Measurements from ENCODE around the gene ZNF398. TPM values are rescaled to one million over a fixed set of nuclear protein-coding genes. Genes with fewer than 3 reads are reported as not detected.

The ZNF398 gene
- total and polyA plus RNA-seq, 2 of the 13 experiments (the other 11 are each of a cell fraction or from before 2014, with no cell fraction given), result 3.0 to 8.9 TPM

DNA sequence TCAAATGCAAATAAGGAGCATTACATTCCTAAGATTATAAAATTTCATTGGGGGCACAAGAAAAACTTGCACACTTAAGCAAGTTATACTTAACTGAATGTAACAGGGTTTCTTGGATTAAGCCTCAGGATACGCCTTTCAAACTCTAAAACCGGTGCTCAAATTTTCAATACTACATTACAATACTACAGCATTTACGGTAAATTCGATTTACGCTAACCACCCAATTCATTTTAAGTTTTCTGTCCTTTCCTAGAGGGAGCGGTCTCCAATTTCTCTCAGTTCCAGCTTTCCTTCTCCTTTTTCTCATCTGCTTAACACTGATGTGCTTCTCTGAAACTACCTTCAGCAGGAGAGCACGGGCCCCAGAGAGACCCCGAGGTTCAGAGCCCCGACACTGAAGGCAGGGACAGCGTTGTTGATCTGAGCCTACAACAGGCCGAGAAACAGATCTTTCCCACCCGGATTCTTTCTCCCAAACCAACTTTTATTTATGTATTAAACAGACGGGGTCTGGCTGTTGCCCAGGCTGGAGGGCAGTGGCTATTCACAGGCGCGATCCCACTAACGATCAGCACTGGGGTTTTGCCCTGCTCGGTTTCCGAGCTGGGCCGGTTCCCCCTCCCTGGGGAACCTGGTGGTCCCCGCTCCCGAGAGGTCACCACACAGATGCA, 21.9 kb upstream of the ZNF398 start:
- H2AFZ ChIP-seq (ENCODE audit: low read length), result no peak overlapping the region
- peaks cover 0 to 3% of the 10 kb centered on the region in 2 experiments; a peak in 1 of 5 replicates for H3K36me3 ChIP-seq (replicated peaks in 1 of 2; ENCODE audit: control insufficient read depth in 1 of 2, insufficient read depth in 2 of 2, low read length in 2 of 2)
- peak overlapping the region; percentile 86 for H3K27ac ChIP-seq (ENCODE audit: extremely low read length, insufficient read depth, low read length)
- ChIA-PET POLR2A (interaction anchor here (1.1 to 2.8 kb wide), 3 partner anchors 22 to 70 kb away, joined by 4 to 42 read pairs (median 4); partner anchors contain the start of genes ZNF282 and ZNF398), CTCF (ENCODE audit: low intra/inter-chr PET ratio, low total read pairs) (interaction anchor here (0.6 to 3.5 kb wide), 3 partner anchors 22 to 119 kb away, joined by 3 to 26 read pairs (median 15); partner anchors contain the start of genes ZNF398 and ZNF786)
- H3K27me3 ChIP-seq (ENCODE audit: control insufficient read depth in 1 of 2, insufficient read depth in 2 of 2, low read length in 2 of 2), result no peaks in the 10 kb centered on the region; a peak in 2 of 5 replicates
- in situ Hi-C loops (cut with HindIII; ENCODE audit: extremely low pct_ligation_motif_present, low pct_unique_long_range_greater_than_20kb), result no loop called here
- DNase-seq (ENCODE audit: low spot score) (no peak), ATAC-seq (peak; percentile 12), FAIRE-seq (no peak)
- H3K9me3 ChIP-seq (ENCODE audit: low read length), result peaks cover 3% of the 10 kb centered on the region
- peak overlapping the region; percentile 98 for H3K9ac ChIP-seq (ENCODE audit: insufficient read depth, low read depth, low read length)
- peak overlapping the region; percentile 81 to 98 (median 92) for H3K4me3 ChIP-seq (replicated peaks in 1 of 3; ENCODE audit: insufficient read depth in 1 of 3, low read depth in 2 of 3, low read length in 3 of 3)
- intact Hi-C loops (cut with micrococcal nuclease; ENCODE audit: unreplicated experiment), result no loop called here
- H3K4me1 ChIP-seq (ENCODE audit: insufficient read depth, low read length), result peaks cover 24% of the 10 kb centered on the region
- peaks cover 22% of the 10 kb centered on the region for H3K79me2 ChIP-seq (ENCODE audit: insufficient read depth, low read length)
- peak overlapping the region; percentile 88 for H3K4me2 ChIP-seq (ENCODE audit: low read depth, low read length)
- 1% methylated on average over 17 of the region's 21 CpGs for WGBS (ENCODE audit: low lambda C conversion rate)
- TSS peak; percentile 70 for BruUV-seq (replicated peaks)
- no peaks in the 10 kb centered on the region for H4K20me1 ChIP-seq (ENCODE audit: insufficient read depth, low read length)
- TF ChIP-seq, protein P1, sequence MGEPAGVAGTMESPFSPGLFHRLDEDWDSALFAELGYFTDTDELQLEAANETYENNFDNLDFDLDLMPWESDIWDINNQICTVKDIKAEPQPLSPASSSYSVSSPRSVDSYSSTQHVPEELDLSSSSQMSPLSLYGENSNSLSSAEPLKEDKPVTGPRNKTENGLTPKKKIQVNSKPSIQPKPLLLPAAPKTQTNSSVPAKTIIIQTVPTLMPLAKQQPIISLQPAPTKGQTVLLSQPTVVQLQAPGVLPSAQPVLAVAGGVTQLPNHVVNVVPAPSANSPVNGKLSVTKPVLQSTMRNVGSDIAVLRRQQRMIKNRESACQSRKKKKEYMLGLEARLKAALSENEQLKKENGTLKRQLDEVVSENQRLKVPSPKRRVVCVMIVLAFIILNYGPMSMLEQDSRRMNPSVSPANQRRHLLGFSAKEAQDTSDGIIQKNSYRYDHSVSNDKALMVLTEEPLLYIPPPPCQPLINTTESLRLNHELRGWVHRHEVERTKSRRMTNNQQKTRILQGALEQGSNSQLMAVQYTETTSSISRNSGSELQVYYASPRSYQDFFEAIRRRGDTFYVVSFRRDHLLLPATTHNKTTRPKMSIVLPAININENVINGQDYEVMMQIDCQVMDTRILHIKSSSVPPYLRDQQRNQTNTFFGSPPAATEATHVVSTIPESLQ (CRISPR knock-in tag; conservative IDR thresholded peaks at IDR 0.05), result no peak
- TF ChIP-seq ZNF850 (CRISPR knock-in tag; conservative IDR thresholded peaks at IDR 0.05) (0 out of 2 replicates have a peak, but pooled peaks have one; percentile 20), SOX13 (IDR thresholded peaks at IDR 0.05) (no peak), SOX13 (CRISPR knock-in tag; conservative IDR thresholded peaks at IDR 0.05 in 1 of 2, IDR thresholded peaks at IDR 0.05 in 1 of 2) (0 out of 4 replicates have a peak, but pooled peaks of 1 of the 2 experiments have one; percentile 8), NFATC3 (CRISPR knock-in tag; IDR thresholded peaks at IDR 0.05) (0 out of 2 replicates have a peak, but pooled peaks have one; percentile 39), ZNF337 (CRISPR knock-in tag; IDR thresholded peaks at IDR 0.05; ENCODE audit: borderline replicate concordance, low read depth) (0 out of 2 replicates have a peak, but pooled peaks have one; percentile 14), ZSCAN29 (CRISPR knock-in tag; conservative IDR thresholded peaks at IDR 0.05) (peak; percentile 19; the same call in 1 of the 2 replicates), KDM3A (CRISPR knock-in tag; IDR thresholded peaks at IDR 0.05; ENCODE audit: low read depth) (no peak), HDAC6 (IDR thresholded peaks at IDR 0.05; ENCODE audit: low read depth, low read length) (no peak)
- TF ChIP-seq, protein P2, sequence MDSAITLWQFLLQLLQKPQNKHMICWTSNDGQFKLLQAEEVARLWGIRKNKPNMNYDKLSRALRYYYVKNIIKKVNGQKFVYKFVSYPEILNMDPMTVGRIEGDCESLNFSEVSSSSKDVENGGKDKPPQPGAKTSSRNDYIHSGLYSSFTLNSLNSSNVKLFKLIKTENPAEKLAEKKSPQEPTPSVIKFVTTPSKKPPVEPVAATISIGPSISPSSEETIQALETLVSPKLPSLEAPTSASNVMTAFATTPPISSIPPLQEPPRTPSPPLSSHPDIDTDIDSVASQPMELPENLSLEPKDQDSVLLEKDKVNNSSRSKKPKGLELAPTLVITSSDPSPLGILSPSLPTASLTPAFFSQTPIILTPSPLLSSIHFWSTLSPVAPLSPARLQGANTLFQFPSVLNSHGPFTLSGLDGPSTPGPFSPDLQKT (CRISPR knock-in tag; IDR thresholded peaks at IDR 0.05; ENCODE audit: borderline replicate concordance), result no peak
- TF ChIP-seq, protein P3, sequence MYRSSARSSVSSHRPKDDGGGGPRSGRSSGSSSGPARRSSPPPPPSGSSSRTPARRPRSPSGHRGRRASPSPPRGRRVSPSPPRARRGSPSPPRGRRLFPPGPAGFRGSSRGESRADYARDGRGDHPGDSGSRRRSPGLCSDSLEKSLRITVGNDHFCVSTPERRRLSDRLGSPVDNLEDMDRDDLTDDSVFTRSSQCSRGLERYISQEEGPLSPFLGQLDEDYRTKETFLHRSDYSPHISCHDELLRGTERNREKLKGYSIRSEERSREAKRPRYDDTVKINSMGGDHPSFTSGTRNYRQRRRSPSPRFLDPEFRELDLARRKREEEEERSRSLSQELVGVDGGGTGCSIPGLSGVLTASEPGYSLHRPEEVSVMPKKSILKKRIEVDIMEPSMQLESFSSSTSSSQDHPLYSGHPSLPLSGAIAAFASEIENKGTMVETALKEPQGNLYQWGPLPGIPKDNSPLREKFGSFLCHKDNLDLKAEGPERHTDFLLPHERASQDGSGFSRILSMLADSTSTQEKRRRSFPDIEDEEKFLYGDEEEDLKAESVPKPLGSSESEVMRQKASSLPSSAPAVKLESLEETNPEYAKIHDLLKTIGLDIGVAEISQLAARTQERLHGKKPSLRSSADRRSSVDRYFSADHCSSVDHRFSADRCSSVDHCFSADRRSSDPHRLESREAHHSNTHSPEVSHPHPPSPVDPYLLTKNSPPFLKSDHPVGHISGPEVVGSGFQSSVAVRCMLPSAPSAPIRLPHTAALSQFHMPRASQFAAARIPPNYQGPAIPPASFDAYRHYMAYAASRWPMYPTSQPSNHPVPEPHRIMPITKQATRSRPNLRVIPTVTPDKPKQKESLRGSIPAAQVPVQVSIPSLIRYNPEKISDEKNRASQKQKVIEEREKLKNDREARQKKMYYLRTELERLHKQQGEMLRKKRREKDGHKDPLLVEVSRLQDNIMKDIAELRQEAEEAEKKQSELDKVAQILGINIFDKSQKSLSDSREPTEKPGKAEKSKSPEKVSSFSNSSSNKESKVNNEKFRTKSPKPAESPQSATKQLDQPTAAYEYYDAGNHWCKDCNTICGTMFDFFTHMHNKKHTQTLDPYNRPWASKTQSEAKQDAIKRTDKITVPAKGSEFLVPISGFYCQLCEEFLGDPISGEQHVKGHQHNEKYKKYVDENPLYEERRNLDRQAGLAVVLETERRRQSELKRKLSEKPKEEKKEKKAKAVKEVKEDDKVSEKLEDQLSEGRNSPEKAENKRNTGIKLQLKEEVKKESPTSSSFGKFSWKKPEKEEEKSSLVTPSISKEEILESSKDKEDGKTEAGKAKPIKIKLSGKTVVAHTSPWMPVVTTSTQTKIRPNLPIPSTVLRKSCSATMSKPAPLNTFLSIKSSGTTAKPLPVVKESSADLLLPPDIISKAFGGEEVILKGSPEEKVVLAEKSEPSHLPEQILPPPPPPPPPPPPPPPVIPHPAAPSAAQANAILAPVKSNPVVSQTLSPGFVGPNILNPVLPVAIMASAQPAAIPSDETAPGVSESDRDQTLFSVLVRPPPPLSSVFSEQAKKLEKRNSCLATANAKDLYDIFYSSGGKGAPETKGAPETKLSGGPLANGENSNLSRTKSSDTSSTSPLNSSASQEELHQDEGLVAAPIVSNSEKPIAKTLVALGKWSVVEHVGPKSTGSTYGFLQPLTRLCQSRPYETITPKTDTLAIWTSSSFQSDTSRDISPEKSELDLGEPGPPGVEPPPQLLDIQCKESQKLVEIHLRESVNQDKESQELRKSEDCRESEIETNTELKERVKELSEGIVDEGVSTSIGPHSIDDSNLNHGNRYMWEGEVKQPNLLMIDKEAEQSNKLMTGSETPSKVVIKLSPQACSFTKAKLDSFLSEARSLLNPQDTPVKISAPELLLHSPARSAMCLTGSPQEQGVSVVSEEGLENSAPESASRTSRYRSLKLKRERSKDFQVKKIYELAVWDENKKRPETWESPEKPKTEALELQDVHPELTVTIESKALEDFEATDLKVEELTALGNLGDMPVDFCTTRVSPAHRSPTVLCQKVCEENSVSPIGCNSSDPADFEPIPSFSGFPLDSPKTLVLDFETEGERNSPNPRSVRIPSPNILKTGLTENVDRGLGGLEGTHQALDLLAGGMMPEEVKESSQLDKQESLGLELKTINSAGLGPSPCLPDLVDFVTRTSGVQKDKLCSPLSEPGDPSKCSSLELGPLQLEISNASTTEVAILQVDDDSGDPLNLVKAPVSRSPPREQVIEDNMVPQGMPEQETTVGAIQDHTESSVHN (CRISPR knock-in tag; IDR thresholded peaks at IDR 0.05), result no peak
